Measurements from ENCODE around the gene PASK. TPM values are rescaled to one million over a fixed set of nuclear protein-coding genes. Genes with fewer than 3 reads are reported as not detected.

Gene PASK
- total and polyA plus RNA-seq, 10 donors: 8.0 to 35.6 (median 17.6) TPM

DNA sequence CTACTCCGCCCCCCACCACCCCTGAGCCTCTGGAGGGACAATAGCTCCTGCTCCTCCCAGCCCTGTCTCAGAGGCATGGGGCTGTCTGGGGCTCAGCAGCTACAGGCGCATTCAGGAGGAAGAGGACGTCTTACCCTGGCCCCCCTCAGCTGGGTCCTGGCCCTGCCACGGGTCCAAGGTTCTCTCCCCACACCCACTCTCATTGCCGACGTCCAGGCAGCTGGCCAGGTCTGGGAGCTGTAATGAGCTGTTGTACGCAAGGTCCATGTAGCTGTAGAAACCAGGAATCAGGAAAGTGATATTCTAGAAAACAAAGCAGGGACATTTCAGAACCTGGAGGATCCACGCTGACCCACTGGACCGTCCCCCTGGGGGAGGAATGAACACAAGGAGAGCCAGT, 13.5 kb downstream of the PASK start:
- H3K27me3 ChIP-seq (replicated peaks in 1 of 7): no peaks in the 10 kb centered on the region
- intact Hi-C loops (cut with DNase I; ENCODE audit: low total_unique reads): no loop called here
- H3K27ac ChIP-seq: no peak overlapping the region
- TF ChIP-seq, protein P1, sequence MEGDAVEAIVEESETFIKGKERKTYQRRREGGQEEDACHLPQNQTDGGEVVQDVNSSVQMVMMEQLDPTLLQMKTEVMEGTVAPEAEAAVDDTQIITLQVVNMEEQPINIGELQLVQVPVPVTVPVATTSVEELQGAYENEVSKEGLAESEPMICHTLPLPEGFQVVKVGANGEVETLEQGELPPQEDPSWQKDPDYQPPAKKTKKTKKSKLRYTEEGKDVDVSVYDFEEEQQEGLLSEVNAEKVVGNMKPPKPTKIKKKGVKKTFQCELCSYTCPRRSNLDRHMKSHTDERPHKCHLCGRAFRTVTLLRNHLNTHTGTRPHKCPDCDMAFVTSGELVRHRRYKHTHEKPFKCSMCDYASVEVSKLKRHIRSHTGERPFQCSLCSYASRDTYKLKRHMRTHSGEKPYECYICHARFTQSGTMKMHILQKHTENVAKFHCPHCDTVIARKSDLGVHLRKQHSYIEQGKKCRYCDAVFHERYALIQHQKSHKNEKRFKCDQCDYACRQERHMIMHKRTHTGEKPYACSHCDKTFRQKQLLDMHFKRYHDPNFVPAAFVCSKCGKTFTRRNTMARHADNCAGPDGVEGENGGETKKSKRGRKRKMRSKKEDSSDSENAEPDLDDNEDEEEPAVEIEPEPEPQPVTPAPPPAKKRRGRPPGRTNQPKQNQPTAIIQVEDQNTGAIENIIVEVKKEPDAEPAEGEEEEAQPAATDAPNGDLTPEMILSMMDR (IDR thresholded peaks at IDR 0.05 in 8 of 11, conservative IDR thresholded peaks at IDR 0.05 in 3 of 11): no peak
- no peak for TF ChIP-seq POLR2AphosphoS5 (IDR thresholded peaks at IDR 0.05)
- TF ChIP-seq POLR2A (IDR thresholded peaks at IDR 0.05): no peak
- no peaks in the 10 kb centered on the region for H3K9me3 ChIP-seq
- H3K4me1 ChIP-seq: no peaks in the 10 kb centered on the region
- 87 to 92% (median 88%) methylated on average over 9 of the region's 9 CpGs for WGBS, 5 donors
- H3K4me3 ChIP-seq: no peak overlapping the region
- DNase-seq: no peak
- H3K36me3 ChIP-seq: peaks cover 0 to 76% (median 13%) of the 10 kb centered on the region in 6 donors

DNA sequence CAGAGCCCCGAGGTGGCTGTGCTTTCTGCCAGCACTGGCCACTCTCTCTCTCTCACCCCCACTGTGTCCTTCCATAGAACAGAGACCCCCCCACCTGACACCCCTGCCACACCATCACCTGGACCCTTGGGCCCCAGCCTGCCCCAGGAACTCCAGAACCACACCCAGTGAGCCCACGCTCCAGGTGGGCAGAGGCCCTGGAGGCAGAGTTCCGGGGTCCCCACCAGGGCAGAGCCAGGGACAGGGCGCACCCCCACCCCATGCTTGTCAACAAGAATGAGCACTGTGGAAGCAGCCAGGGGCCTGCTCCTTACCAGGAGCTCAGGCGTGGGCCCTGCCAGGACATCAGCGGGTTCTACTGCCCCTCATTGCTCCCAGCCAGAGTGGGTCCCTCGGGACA, 14.6 kb downstream of the PASK start:
- H3K27me3 ChIP-seq (replicated peaks in 1 of 7): no peaks in the 10 kb centered on the region

DNA sequence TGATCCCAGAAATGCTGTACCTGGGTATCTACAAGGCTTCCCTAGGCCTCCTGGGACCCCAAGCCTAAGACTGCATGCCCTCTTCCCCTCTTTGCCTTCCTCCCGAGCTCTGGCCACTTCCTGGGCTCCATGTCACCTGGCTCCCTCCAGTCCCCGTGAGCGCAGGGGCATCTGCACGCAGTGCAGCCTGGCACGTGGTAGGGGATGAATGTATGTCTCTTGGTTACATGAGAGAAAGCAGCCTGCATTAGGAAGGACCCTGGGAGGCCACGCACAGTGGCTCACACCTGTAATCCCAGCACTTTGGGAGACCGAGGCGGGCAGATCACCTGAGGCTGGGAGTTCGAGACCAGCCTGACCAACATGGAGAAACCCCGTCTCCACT, 15.8 kb downstream of the PASK start:
- Histone ChIP-seq H3K4me3 (no peak overlapping the region), H3K27ac (no peak overlapping the region), H3K36me3 (peaks cover 0 to 65% (median 10%) of the 10 kb centered on the region in 6 donors), H3K4me1 (peaks cover 0 to 15% (median 9%) of the 10 kb centered on the region in 6 donors), H3K9me3 (no peaks in the 10 kb centered on the region), H3K27me3 (replicated peaks in 1 of 7) (no peaks in the 10 kb centered on the region)
- intact Hi-C loops (cut with DNase I; ENCODE audit: low total_unique reads): no loop called here
- WGBS, 5 donors: 92 to 96% (median 95%) methylated on average over 10 of the region's 10 CpGs
- DNase-seq: no peak
- TF ChIP-seq, protein P1 (IDR thresholded peaks at IDR 0.05 in 8 of 11, conservative IDR thresholded peaks at IDR 0.05 in 3 of 11): no peak
- TF ChIP-seq POLR2AphosphoS5 (IDR thresholded peaks at IDR 0.05) (no peak), POLR2A (IDR thresholded peaks at IDR 0.05) (no peak)

More for the DNA sequence above, 14.6 kb downstream of the PASK start:
- Histone ChIP-seq H3K4me3 (no peak overlapping the region), H3K27ac (no peak overlapping the region), H3K4me1 (peaks cover 0 to 2% (median under 1%) of the 10 kb centered on the region in 6 donors), H3K9me3 (no peaks in the 10 kb centered on the region), H3K36me3 (peaks cover 0 to 72% (median 13%) of the 10 kb centered on the region in 6 donors)
- no peak for DNase-seq
- 94 to 100% (median 96%) methylated on average over 4 to 7 of the region's 7 CpGs for WGBS, 5 donors
- TF ChIP-seq, protein P1 (IDR thresholded peaks at IDR 0.05 in 8 of 11, conservative IDR thresholded peaks at IDR 0.05 in 3 of 11): no peak
- TF ChIP-seq POLR2A (IDR thresholded peaks at IDR 0.05): no peak
- intact Hi-C loops (cut with DNase I; ENCODE audit: low total_unique reads): no loop called here

DNA sequence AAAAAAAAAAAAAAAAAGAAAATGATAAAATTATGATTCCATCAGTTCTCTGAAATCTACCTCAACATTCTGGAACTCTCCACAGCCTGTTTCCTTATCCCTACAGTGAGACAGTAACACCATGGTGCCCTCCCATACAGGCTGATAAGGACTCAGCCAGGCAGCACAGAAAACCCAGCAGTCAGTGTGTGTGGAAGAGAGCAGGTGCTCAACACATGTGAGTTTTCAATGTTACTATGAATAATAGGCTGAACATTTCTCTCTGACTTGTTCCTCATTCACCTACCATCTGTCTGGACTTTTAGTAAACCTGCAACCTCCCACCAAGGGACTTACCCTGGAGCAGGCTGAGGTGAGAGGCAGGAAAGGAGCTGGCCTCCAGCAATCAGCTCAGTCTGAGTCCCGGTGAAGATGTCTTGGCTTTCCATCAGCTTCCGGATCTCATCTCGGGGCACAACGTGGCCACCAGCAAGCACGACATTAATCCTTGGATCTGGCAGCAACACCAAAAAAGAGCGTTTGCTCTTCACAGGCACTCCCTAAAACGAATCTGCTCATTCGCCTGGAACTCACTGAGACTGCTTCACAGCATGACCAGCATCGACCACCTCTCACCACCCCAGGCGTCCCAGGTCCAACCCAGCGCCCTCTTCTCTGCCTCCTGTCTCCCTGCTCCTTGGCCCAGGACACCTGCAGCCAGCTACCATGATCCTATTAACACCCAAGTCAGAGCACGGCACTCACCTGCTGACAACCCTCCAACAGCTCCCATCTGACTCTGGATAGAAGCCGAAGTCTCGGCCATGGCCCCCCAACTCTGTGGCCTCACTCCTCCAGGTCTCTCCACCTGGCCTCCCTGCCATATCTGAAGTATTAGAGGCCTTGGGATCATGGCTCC, 16.5 kb downstream of the PASK start:
- WGBS, 5 donors: 91 to 98% (median 93%) methylated on average over 14 of the region's 14 CpGs
- Histone ChIP-seq H3K27ac (no peak overlapping the region), H3K36me3 (peaks cover 0 to 58% (median 10%) of the 10 kb centered on the region in 6 donors), H3K27me3 (replicated peaks in 1 of 7) (no peaks in the 10 kb centered on the region), H3K9me3 (no peaks in the 10 kb centered on the region), H3K4me3 (no peak overlapping the region), H3K4me1 (peaks cover 0 to 22% (median 16%) of the 10 kb centered on the region in 6 donors)
- TF ChIP-seq, protein P1 (IDR thresholded peaks at IDR 0.05 in 8 of 11, conservative IDR thresholded peaks at IDR 0.05 in 3 of 11): no peak
- TF ChIP-seq POLR2AphosphoS5 (IDR thresholded peaks at IDR 0.05) (no peak), POLR2A (IDR thresholded peaks at IDR 0.05) (no peak)
- intact Hi-C loops (cut with DNase I; ENCODE audit: low total_unique reads): no loop called here
- DNase-seq: no peak

Data from spleen (tissue), 11 donors.